ENCODE data around the gene DDX25. TPM values are rescaled to one million over a fixed set of nuclear protein-coding genes. Genes with fewer than 3 reads are reported as not detected.

The DDX25 gene
- total RNA-seq, 2 experiments from 2014 or later, result not detected

DNA sequence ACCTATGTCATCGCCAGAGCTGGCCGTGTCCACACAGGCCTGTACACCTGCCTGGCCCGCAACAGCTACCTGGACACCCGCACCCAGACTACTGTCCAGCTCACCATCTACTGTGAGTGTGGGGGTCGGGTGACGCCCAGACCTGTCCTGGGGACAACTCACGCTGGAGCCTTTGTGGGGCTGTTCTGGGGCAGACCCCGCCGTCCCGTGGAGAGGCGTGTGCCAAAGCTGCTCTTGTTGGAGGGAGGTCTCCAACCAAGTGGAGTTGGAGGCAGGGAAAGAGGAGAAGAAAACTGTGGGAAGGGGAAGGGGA is 45.8 kb downstream of the DDX25 start:
- no peak overlapping the region for H3K4me3 Mint-ChIP-seq
- Histone ChIP-seq H3K27ac (ENCODE audit: low read depth in 1 of 2, low read length in 2 of 2) (no peak overlapping the region), H3K4me3 (ENCODE audit: low read length) (no peak overlapping the region), H3K9me3 (ENCODE audit: control insufficient read depth in 1 of 2, insufficient read depth in 1 of 2, low read length in 2 of 2) (no peaks in the 10 kb centered on the region), H3K4me1 (ENCODE audit: insufficient read depth, low read length) (no peaks in the 10 kb centered on the region), H3K36me3 (ENCODE audit: insufficient read depth, low read length) (no peaks in the 10 kb centered on the region), H3K27me3 (ENCODE audit: control insufficient read depth in 1 of 2, insufficient read depth in 2 of 2, low read length in 2 of 2) (no peaks in the 10 kb centered on the region)
- CTCF ChIA-PET, result no interaction called here
- no peak for DNase-seq
- no peaks in the 10 kb centered on the region for H3K4me1 Mint-ChIP-seq (ENCODE audit: low read depth)
- H3K36me3 Mint-ChIP-seq (ENCODE audit: low read depth), result no peaks in the 10 kb centered on the region
- intact Hi-C loops (cut with DNase I, micrococcal nuclease), result no loop called here
- no peaks in the 10 kb centered on the region for H3K9me3 Mint-ChIP-seq
- ATAC-seq (ENCODE audit: poor library complexity), result no peak
- H3K27ac Mint-ChIP-seq, result no peak overlapping the region
- POLR2A ChIA-PET, result no interaction called here
- H3K27me3 Mint-ChIP-seq, result no peaks in the 10 kb centered on the region
- no peak for TF ChIP-seq CTCF (IDR thresholded peaks at IDR 0.05)

- POLR2A ChIA-PET, result interaction anchor here (0.5 kb wide), 1 partner anchor 12 kb away, joined by 3 read pairs; no protein-coding TSS in a partner anchor
- no peaks in the 10 kb centered on the region for H3K9me3 Mint-ChIP-seq
- Histone ChIP-seq H3K9me3 (ENCODE audit: control insufficient read depth in 1 of 2, insufficient read depth in 1 of 2, low read length in 2 of 2) (no peaks in the 10 kb centered on the region), H3K27ac (ENCODE audit: low read depth in 1 of 2, low read length in 2 of 2) (no peak overlapping the region), H3K36me3 (ENCODE audit: insufficient read depth, low read length) (no peaks in the 10 kb centered on the region), H3K4me3 (ENCODE audit: low read length) (no peak overlapping the region), H3K4me1 (ENCODE audit: insufficient read depth, low read length) (no peaks in the 10 kb centered on the region), H3K27me3 (ENCODE audit: control insufficient read depth in 1 of 2, insufficient read depth in 2 of 2, low read length in 2 of 2) (no peaks in the 10 kb centered on the region)
- no peaks in the 10 kb centered on the region for H3K27me3 Mint-ChIP-seq
- no peak for TF ChIP-seq CTCF (IDR thresholded peaks at IDR 0.05)
- H3K27ac Mint-ChIP-seq, result no peak overlapping the region
- CTCF ChIA-PET, result no interaction called here
- no peaks in the 10 kb centered on the region for H3K36me3 Mint-ChIP-seq (ENCODE audit: low read depth)
- H3K4me1 Mint-ChIP-seq (ENCODE audit: low read depth), result no peaks in the 10 kb centered on the region
- intact Hi-C loops (cut with DNase I, micrococcal nuclease), result no loop called here
- DNase-seq (no peak), ATAC-seq (ENCODE audit: poor library complexity) (no peak)
- H3K4me3 Mint-ChIP-seq, result no peak overlapping the region
These were observed 46.7 kb downstream of the DDX25 start for GRCh38 chr11:125950696-125951651.

GRCh38 chr11:125951731-125952130 is 47.4 kb downstream of the DDX25 start:
- no peak for TF ChIP-seq CTCF (IDR thresholded peaks at IDR 0.05)
- DNase-seq (no peak), ATAC-seq (ENCODE audit: poor library complexity) (no peak)
- Histone ChIP-seq H3K27ac (ENCODE audit: low read depth in 1 of 2, low read length in 2 of 2) (no peak overlapping the region), H3K4me1 (ENCODE audit: insufficient read depth, low read length) (no peaks in the 10 kb centered on the region), H3K4me3 (ENCODE audit: low read length) (no peak overlapping the region), H3K27me3 (ENCODE audit: control insufficient read depth in 1 of 2, insufficient read depth in 2 of 2, low read length in 2 of 2) (no peaks in the 10 kb centered on the region), H3K36me3 (ENCODE audit: insufficient read depth, low read length) (no peaks in the 10 kb centered on the region), H3K9me3 (ENCODE audit: control insufficient read depth in 1 of 2, insufficient read depth in 1 of 2, low read length in 2 of 2) (no peaks in the 10 kb centered on the region)
- Mint-ChIP-seq H3K27me3 (no peaks in the 10 kb centered on the region), H3K36me3 (ENCODE audit: low read depth) (no peaks in the 10 kb centered on the region), H3K9me3 (no peaks in the 10 kb centered on the region), H3K4me3 (no peak overlapping the region), H3K27ac (no peak overlapping the region), H3K4me1 (ENCODE audit: low read depth) (no peaks in the 10 kb centered on the region)
- ChIA-PET POLR2A (no interaction called here), CTCF (no interaction called here)
- intact Hi-C loops (cut with DNase I, micrococcal nuclease), result no loop called here

Measured in CD4-positive, alpha-beta T cell (primary cell).